Thoracic aorta (tissue), 2 donors: ENCODE data around the gene GPATCH4. TPM values are rescaled to one million over a fixed set of nuclear protein-coding genes. Genes with fewer than 3 reads are reported as not detected.
"Not testable (repeated sequence)": the region's sequence is repeated elsewhere in the genome, so short reads cannot be mapped to it uniquely, and the experiment has no call there.

Experiments
- ATAC-seq: fragments of 150-250 bp; one replicate; pipeline ENCODE4 v1.8.0; 2017; ENCODE audit warnings: low read depth; ENCODE audit not compliant: insufficient number of reproducible peaks, low FRiP score
- DNase-seq: peaks from one replicate; pipeline ENCODE4 v3.0.0-alpha.2; 2020; ENCODE audit warnings: low spot score
- H3K27ac ChIP-seq, 2 donors: fragments of 200-600 bp; sonication (generic); 1 replicate in 1 of 2; 2 replicates in 1 of 2; pipeline ENCODE4 v1.5.1; 2016; ENCODE audit warnings: mild to moderate bottlenecking in 2 of 2, moderate library complexity in 2 of 2
- H3K27me3 ChIP-seq: fragments of 200-600 bp; sonication (generic); replicated peaks from 2 replicates; pipeline ENCODE4 v1.6.0; 2016; ENCODE audit warnings: mild to moderate bottlenecking; ENCODE audit not compliant: insufficient read depth
- H3K36me3 ChIP-seq: fragments of 200-600 bp; sonication (generic); one replicate; pipeline ENCODE4 v1.5.1; 2016
- H3K4me1 ChIP-seq, 2 donors: fragments of 200-600 bp; sonication (generic); 1 replicate in 1 of 2; 2 replicates in 1 of 2; pipeline versions ENCODE4 v1.5.1 to v1.6.0; 2016; ENCODE audit warnings: low read depth in 2 of 2, mild to moderate bottlenecking in 1 of 2; ENCODE audit not compliant: control insufficient read depth in 1 of 2
- H3K4me3 ChIP-seq: fragments of 200-600 bp; sonication (generic); 2 replicates; pipeline ENCODE4 v1.5.1; 2016; ENCODE audit warnings: mild to moderate bottlenecking
- H3K9me3 ChIP-seq: fragments of 200-600 bp; sonication (generic); 2 replicates; pipeline ENCODE4 v1.5.1; 2016
- total RNA-seq, 2 donors: library from RNA; depleted of rRNA; stranded (reverse); fragments of >200 nt; gene quantifications; one replicate each; pipeline versions ENCODE4 v1.1.0 to v1.2.3, GENCODE V29; 2016
- TF ChIP-seq, protein P1 (sequence below): fragments of 200-600 bp; sonication (generic); IDR thresholded peaks from one replicate; pipeline ENCODE4 v1.5.1; 2019; ENCODE audit warnings: antibody characterized with exemption

GPATCH4 gene
- total RNA-seq, 2 donors from 2014 or later = 8.1 to 69.3 TPM

DNA sequence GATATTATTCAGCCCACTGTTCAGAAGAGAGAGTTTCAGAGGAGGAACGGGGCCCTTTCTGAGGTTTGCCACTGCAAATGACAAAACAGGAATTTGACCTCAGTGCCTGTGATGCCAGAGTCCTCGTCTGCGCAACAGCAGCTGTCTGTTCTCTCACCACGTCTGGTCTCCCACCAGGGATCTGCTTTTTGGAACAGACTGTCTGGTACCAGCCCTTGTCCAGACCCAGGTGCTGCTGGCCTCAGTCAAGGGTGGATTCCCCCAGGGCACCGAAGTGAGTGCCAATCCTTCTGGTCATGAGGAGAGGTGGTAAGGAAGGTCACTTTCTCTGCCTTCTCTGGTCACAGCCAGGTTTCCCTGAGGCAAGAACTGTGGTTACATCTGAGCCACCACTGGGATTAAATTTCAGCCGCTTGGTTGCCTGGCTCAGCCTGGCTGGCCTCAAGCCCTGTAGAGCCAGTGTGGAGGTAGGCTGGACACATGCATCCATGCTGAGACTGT is 38.4 kb upstream of the GPATCH4 start:
- TF ChIP-seq, protein P1, sequence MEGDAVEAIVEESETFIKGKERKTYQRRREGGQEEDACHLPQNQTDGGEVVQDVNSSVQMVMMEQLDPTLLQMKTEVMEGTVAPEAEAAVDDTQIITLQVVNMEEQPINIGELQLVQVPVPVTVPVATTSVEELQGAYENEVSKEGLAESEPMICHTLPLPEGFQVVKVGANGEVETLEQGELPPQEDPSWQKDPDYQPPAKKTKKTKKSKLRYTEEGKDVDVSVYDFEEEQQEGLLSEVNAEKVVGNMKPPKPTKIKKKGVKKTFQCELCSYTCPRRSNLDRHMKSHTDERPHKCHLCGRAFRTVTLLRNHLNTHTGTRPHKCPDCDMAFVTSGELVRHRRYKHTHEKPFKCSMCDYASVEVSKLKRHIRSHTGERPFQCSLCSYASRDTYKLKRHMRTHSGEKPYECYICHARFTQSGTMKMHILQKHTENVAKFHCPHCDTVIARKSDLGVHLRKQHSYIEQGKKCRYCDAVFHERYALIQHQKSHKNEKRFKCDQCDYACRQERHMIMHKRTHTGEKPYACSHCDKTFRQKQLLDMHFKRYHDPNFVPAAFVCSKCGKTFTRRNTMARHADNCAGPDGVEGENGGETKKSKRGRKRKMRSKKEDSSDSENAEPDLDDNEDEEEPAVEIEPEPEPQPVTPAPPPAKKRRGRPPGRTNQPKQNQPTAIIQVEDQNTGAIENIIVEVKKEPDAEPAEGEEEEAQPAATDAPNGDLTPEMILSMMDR = no peak
- Histone ChIP-seq H3K27ac (no peak overlapping the region), H3K27me3 (peaks cover 16% of the 10 kb centered on the region), H3K4me3 (no peak overlapping the region), H3K4me1 (peaks cover 8 to 10% of the 10 kb centered on the region in 2 donors), H3K9me3 (no peaks in the 10 kb centered on the region), H3K36me3 (no peaks in the 10 kb centered on the region)
- DNase-seq = no peak
- no peak for ATAC-seq

DNA sequence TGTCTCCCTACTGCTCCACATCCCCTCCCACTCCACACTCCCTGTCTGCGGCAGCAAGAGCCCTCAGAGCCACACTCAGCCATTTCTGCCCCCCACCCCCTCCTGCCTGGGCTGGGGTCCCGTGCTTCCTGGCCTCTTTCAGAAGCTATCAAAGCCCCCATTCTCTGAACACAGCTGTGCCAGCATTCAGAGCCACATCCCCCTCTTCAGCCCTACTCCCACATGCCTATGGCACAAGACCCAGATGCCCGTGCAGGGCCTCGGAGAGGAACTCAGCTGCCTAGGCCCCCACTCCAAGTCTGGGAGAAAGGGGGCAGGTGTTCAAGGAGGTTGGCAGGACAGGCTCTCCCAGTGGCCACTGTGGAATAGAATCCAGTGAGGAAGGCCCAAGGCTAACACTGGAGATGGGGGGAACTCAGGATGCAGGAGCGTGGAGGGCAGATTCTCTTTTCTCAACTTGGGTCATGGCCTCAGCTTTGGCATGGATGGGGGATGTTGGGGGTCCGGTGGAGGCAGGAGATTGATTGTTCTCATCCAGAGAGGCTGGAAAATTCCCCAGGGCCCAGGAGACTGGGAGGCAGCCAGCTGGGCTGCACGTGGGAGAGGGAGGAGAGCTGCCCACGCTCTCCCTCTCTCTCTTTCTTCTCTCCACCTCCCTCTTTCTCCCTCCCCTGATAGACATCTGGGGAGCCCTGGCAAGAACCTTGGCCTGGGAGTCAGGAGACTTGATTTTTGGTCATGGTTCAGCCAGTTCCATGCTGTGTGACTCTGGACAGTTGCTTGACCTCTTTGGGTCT is 37.1 kb upstream of the GPATCH4 start:
- Histone ChIP-seq H3K27ac (no peak overlapping the region), H3K4me3 (no peak overlapping the region), H3K27me3 (peaks cover 16% of the 10 kb centered on the region), H3K9me3 (no peaks in the 10 kb centered on the region), H3K36me3 (no peaks in the 10 kb centered on the region), H3K4me1 (peaks cover 8 to 10% of the 10 kb centered on the region in 2 donors)
- no peak for DNase-seq
- ATAC-seq = no peak
- TF ChIP-seq, protein P1 = no peak

DNA sequence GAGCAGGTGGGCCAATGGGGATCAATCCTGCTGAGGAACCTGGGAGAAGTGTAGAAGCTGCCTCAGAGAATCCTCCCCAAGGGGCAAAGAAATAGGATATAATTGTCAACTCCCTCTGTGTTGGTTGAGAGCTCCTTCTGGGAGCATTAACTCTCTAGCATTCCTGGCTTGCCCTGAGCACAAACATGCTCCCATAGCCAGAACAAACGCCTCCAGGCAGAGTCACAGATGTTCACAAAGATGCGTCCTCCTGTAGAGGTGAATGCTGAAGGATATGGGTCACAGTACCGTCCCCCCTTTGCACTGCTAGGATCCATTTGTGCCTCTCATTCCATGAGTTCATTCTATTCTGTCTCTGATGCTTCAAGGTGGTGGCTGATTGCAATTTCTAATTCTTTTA is 31.1 kb upstream of the GPATCH4 start:
- DNase-seq (no peak), ATAC-seq (no peak)
- Histone ChIP-seq H3K9me3 (no peaks in the 10 kb centered on the region), H3K4me3 (no peak overlapping the region), H3K36me3 (no peaks in the 10 kb centered on the region), H3K4me1 (no peaks in the 10 kb centered on the region), H3K27ac (no peak overlapping the region), H3K27me3 (no peaks in the 10 kb centered on the region)
- TF ChIP-seq, protein P1 = no peak

DNA sequence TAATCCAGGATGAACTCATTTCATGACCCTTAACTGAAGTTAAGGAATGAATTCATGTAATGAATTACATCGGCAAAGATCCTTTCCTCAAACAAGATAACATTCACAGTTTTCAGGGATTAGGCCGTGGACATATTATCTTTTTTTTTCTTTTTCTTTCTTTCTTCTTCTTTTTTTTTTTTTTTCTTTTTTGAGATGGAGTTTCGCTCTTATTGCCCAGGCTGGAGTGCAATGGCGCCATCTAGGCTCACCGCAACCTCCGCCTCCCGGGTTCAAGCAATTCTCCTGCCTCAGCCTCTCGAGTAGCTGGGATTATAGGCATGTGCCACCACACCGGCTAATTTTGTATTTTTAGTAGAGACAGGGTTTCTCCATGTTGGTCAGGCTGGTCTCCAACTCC is 29.9 kb upstream of the GPATCH4 start:
- H3K36me3 ChIP-seq, DNase-seq, H3K4me1 ChIP-seq, H3K27me3 ChIP-seq, ATAC-seq, H3K9me3 ChIP-seq, H3K27ac ChIP-seq, H3K4me3 ChIP-seq: not testable (repeated sequence)

DNA sequence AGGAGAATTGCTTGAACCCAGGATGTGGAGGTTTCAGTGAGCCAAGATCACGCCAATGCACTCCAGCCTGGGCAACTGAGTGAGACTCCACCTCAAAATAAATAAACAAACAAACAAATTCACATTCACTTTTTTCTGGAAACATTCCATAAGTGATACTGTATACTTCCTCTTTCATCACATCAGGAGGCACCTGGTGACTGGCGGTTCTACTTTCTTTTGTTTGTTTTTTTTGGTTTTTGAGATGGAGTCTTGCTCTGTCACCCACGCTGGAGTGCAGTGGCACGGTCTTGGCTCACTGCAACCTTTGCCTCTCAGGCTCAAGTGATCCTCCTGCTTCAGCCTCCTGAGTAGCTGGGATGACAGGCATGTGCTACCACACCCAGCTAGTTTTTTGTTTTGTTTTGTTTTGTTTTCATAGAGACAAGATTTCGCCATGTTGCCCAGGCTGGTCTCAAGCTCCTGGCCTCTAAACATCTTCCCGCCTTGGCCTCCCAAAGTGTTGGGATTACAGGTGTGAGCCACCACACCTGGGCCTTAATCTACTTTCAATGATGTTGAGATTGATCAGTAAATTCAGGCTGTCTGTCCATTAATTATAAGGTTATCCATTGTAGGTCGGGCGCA is 28.7 kb upstream of the GPATCH4 start:
- no peaks in the 10 kb centered on the region for H3K36me3 ChIP-seq
- H3K27ac ChIP-seq = no peak overlapping the region
- TF ChIP-seq, protein P1 = no peak
- no peaks in the 10 kb centered on the region for H3K9me3 ChIP-seq
- no peak for DNase-seq
- no peak for ATAC-seq
- H3K4me3 ChIP-seq = no peak overlapping the region
- H3K4me1 ChIP-seq = peaks cover 7 to 10% of the 10 kb centered on the region in 2 donors
- H3K27me3 ChIP-seq = no peaks in the 10 kb centered on the region
